Cardiac septum (tissue), 1 donor: Measurements from ENCODE around the gene HK3. TPM values are rescaled to one million over a fixed set of nuclear protein-coding genes. Genes with fewer than 3 reads are reported as not detected.

Experiments
- DNase-seq: peaks from one replicate; pipeline ENCODE4 v3.0.0-alpha.2; 2020; ENCODE audit warnings: low spot score
- intact Hi-C: fragments of 100-400 bp; cut with DNase I; formaldehyde crosslinking; loops from one replicate; pipeline ENCODE4 v1.14.0; 2022
- total RNA-seq: library from RNA; stranded (reverse); fragmentation: NEBNext Ultra II Directional; extraction: Animal tissue kit (Norgen Biotek cat#: 25700); gene quantifications from one replicate; pipeline ENCODE4 v1.2.1, GENCODE V29; 2021
- donor health status: DM: no; HTN: no; CAD: no.

Gene HK3
- total RNA-seq, 1 donor from 2014 or later, result 4.3 TPM

DNA sequence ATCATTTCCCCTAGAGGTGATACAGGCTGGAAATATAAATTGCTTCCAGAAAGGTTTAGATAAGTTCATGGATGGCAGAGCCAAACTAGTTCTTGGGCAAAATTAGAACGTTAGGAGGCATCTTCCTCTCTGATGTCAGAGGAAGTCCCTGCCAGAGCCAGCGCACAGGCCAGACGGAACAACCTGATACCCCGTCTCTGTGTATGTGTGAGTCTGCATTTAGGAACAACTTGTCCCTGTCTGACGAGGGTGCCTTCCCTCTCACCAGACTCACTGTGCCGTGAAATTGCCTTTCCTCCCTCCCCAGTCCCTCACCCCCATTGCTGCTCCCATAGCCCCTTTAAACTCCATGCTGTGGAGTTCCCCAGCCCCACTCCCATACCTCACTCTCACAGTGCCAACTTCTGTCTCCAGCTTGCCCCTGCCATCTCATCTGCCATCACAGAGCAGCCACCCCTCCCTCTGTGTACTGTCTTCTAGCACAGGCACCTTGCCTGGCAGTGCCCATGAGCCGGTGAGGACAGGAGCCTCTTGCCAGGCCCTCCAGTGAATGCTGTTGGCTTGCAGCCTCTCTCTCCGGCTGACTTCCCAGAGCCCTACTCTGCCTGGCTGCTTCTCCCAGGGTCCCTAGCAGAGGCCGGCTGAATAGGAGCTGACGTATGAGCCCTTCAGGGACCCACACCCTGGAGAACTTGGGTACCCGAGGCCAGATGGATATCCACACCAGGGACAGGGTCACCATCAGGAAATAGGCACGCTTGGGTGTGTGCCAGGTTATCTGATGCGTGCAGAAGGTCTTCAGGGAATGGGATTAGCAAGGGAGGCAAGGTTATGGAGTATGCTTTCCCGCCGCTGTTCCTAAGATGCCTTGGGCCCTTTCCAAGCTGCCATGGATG, 62.1 kb downstream of the HK3 start:
- intact Hi-C loops, result loop anchor here (10.0 kb wide), 1 partner anchor 182 kb away; no protein-coding TSS in a partner anchor
- DNase-seq, result no peak

DNA sequence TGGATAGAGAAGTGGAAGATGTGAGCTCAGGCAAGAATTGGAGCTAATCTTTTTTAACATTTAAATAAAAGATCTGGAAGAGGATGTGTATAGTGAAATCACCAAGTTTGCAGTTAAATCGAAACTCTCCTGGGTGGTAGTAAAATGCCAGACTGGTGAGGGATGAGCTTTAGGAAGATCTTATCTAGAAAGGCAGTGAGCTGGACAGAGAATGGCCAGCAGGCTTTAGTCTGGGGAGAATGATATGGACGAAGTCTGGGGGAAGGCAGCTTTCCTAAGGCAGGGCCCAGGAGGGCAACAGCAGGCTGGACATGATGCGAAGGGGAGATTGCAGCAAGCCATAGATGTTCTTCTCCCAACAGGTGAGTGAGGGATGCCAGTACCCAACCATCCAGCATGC, 63.2 kb downstream of the HK3 start:
- no peak for DNase-seq
- intact Hi-C loops, result loop anchor here (10.0 kb wide), 1 partner anchor 181 kb away; no protein-coding TSS in a partner anchor

DNA sequence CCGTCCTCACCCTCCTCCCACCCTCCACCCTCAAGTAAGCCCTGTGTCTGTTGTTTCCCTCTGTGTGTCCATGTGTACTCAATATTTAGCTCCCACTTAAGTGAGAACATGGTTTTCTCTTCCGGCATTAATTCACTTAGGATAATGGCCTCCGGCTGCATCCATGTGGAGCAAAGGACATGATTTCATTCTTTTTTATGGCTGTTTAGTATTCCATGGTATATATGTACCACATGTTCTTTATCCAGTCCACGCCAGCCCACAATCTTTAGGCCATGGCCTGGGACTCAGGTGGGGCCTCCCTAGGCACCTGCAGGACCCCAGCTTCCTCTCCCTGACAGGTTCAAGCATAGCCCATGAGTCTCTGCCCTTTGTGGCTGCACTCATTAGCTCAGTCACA, 65.9 kb downstream of the HK3 start:
- intact Hi-C loops, result loop anchor here (10.0 kb wide), 1 partner anchor 178 kb away; no protein-coding TSS in a partner anchor
- DNase-seq, result no peak

DNA sequence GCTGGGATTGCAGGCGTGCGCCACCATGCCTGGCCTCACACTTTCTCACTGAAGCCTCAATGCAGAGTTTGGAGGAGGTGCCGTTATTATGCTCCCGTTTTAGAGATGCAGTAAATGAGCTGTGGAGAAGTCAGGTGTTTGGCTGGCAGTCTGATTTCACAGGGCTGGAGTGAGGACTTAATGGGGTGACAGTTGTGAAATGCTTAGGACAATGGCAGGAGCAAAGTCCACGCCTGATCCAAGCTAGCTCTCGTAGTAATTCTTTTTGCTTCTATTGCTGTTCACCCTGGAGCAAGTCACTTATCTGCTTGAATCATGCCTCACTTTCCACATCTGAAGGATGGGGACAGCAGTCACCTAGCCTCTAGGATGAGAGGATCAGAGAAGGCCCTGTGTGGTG, 67.0 kb downstream of the HK3 start:
- DNase-seq, result no peak
- intact Hi-C loops, result loop anchor here (10.0 kb wide), 1 partner anchor 177 kb away; no protein-coding TSS in a partner anchor

DNA sequence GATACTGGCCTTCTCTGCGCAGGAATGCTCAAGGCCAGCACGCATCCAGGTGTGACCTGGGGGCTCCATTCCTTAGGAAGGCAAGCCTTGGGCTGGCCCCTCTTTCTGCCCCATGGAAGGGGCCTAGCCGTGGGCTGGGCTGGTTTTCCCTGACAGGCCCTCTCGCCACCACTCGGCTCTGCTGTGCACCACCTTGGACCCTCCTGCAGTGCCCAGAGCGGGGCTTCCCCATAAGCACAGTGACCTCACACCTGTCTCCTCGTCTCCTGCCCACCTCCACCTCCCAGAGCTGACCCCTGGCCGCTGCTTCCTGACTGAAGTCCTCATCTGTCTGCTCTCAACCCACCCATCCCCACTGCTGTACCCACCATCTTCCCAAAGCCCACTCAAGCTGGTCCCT, 67.7 kb downstream of the HK3 start:
- no peak for DNase-seq
- intact Hi-C loops, result loop anchor here (10.0 kb wide), 1 partner anchor 177 kb away; no protein-coding TSS in a partner anchor

DNA sequence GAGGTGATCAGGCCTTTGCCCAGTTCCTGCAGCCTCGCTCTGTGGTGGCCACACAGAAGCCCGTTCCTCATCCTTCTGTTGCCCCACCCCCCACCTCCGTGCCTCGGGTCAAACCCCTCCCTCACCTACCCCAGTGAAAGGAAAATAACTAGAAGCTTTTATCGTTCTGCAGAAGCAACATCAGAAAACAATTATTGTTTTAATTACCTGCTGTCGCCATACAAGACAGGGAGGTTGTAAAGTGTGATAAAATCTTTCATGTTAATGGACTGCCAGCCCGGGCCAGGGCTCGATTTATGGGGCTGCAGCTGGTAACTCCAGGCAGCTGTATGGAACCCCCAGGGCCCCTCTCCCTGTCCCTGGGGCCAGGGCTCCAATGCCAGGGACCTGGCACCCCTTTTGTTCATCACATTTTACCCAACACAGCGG, 68.1 kb downstream of the HK3 start:
- DNase-seq, result no peak
- intact Hi-C loops, result loop anchor here (10.0 kb wide), 1 partner anchor 176 kb away; no protein-coding TSS in a partner anchor

Other genes starting within 250 kb of the HK3 start
- 0.05 TPM for gene UNC5A, start 88.8 kb downstream of the HK3 start, total RNA-seq
- gene UIMC1, start 107.4 kb upstream of the HK3 start, total RNA-seq, result 55.0 TPM
- gene ZNF346, start 123.3 kb upstream of the HK3 start, total RNA-seq, result 9.1 TPM
- 0.40 TPM for gene FGFR4, start 187.6 kb upstream of the HK3 start, total RNA-seq
- 53.9 TPM for gene NSD1, start 234.4 kb upstream of the HK3 start, total RNA-seq